AG09309 (cell line): ENCODE measurements around the gene ZNF107.

Source experiments
- DNase-seq: peaks from one replicate; pipeline ENCODE4 v3.0.0-alpha.2; 2010; ENCODE audit warnings: low read depth
- H3K4me3 ChIP-seq: 2 replicates; pipeline ENCODE4 v1.5.1; 2011; ENCODE audit warnings: mild to moderate bottlenecking, low read depth, low read length, moderate library complexity; ENCODE audit not compliant: control insufficient read depth
- CTCF ChIP-seq: IDR thresholded peaks from 2 replicates; pipeline ENCODE4 v1.5.1; 2011; ENCODE audit warnings: mild to moderate bottlenecking, low read depth, low read length, inconsistent platforms; ENCODE audit not compliant: insufficient read depth, control insufficient read depth; ENCODE audit errors: missing control alignments

Gene ZNF107

GRCh38 chr7:64642046-64642445, 23.9 kb upstream of the ZNF107 start:
- DNase-seq, result no peak
- no peak for TF ChIP-seq CTCF

DNA sequence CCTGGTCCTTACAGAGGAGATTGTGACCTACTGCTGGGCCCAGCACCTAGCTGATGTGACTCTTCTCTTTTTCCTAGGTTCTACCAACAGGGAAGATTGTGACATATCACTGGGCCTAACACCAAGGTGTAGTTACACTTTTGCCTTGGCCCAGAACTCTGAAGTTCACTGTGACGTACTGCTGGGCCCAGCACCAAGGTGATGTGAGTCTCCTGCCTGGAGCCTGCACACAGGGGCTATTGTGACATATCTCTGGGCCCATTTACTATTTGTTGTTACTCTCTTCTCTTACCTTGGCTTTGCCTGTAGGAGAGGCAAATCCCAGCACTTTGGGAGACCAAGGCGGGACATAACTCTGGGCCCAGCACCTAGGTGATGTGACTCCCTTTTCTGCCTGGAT, 23.1 kb upstream of the ZNF107 start:
- DNase-seq, result no peak
- H3K4me3 ChIP-seq, result no peak overlapping the region
- no peak for TF ChIP-seq CTCF

More at GRCh38 chr7:64642046-64642445, 23.9 kb upstream of the ZNF107 start:
- no peak overlapping the region for H3K4me3 ChIP-seq

GRCh38 chr7:64643566-64643965, 22.4 kb upstream of the ZNF107 start:
- no peak overlapping the region for H3K4me3 ChIP-seq
- TF ChIP-seq CTCF, result no peak
- no peak for DNase-seq

GRCh38 chr7:64651203-64651602, 14.7 kb upstream of the ZNF107 start:
- TF ChIP-seq CTCF, result no peak
- no peak for DNase-seq
- H3K4me3 ChIP-seq, result no peak overlapping the region

DNA sequence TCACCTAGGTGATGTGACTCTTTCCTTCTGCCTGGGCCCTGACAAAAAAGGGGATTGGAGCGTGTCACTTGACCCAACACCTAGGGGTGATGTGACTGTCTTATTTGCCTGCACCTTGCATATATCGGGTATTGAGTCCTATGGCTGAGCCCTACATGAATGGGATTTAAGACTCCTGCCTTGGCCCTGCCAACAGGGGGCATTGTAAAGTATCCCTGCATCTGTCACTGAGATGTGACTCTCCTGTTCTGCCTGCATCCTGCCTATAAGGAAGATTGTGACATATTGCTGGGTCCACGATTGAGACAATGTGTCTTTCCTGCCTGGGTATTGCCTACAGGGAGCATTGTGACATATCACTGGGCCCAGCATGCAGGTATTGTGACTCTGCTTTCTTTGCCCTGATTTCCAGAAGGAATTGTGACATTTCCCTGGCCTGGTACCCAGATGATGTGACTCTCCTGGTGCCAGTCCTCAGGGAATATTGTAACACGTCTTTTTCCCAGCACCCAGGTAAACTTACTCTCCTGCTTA, 14.2 kb upstream of the ZNF107 start:
- DNase-seq, result no peak
- no peak overlapping the region for H3K4me3 ChIP-seq
- TF ChIP-seq CTCF, result no peak

DNA sequence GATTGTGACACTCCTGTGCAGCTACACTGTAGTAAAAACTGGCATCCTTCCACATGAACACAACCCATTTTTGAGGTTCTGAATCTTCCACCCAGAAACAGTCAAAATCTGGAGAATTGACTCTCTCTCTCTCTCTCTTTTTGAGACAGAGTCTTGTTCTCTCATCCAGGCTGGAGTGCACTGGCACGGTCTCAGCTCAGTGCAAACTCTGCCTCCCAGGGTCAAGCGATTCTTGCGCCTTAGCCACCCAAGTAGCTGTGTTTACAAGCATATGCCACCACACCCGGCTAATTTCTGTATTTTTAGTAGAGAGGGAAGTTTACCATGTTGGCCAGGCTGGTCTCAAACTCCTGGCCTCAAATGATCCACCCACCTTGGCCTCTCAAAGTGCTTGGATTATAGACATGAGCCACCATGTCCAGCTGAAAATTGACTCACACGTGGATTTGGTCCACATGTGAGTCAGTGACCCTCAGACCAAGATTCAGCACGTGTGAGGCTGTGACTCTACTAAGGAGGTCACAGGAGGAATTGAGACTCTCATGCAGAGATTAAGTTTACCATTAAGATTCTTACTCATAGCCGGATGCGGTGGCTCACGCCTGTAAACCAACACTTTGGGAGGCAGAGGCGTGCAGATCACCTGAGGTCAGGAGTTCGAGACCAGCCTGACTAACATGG, 12.1 kb upstream of the ZNF107 start:
- TF ChIP-seq CTCF, result no peak
- no peak for DNase-seq
- no peak overlapping the region for H3K4me3 ChIP-seq
